Measurements from ENCODE around the gene HLCS.

DNA sequence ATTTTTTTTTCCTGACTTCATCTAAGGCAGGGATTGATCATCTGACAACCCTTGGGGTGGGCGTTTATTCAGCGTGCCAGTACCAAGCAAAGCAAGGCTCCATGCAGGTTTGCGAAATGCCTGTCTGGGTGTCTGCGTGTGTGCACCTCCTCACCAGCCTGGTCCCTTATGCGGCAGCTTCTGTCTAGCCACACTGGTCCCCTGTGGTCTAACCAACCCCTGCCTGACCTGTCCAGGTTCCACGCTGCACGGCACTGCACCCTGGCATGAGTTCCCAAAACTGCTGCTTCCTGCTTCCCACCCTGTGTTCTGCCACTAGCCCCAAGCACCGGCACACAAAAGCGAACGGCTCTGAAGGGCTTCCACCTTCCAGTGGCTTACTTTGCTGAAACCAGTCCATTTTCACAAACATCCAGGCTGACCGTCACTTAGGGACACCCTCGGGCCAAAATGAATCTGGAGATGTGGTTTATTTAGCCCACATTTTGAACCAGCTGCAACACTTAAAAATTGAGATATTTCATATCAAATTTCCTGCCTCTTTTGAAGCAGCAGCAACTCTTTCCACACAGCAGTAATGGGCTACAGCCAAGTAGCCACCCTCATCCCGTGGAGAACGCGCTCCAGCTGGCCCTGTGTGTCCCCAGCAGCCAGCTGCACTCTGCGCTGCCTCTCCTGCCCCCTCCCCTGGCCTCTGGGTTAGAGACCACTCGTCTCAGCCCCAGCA is 55.7 kb downstream of the HLCS start:
- TF ChIP-seq ZNF274 (IDR thresholded peaks at IDR 0.05; ENCODE audit: low read depth, low read length) (no peak), SUZ12 (IDR thresholded peaks at IDR 0.05; ENCODE audit: extremely low read depth, insufficient read depth, insufficient read length) (no peak)

Measured in NT2/D1 (cell line).